BE2C (cell line): Measurements from ENCODE around the gene RBBP4.

Experiments
- DNase-seq: peaks from one replicate; pipeline ENCODE4 v3.0.0-alpha.2; 2020
- H3K27me3 ChIP-seq: fragments of 250-450 bp; sonication (Bioruptor Pico); 2 replicates; pipeline ENCODE4 v1.5.1; 2020; ENCODE audit warnings: mild to moderate bottlenecking
- H3K36me3 ChIP-seq: fragments of 250-450 bp; sonication (Bioruptor Pico); 2 replicates; pipeline ENCODE4 v1.5.1; 2020; ENCODE audit warnings: mild to moderate bottlenecking
- H3K4me1 ChIP-seq: fragments of 250-450 bp; sonication (Bioruptor Pico); 2 replicates; pipeline ENCODE4 v1.5.1; 2020
- H3K4me3 ChIP-seq: 2 replicates; pipeline ENCODE4 v1.5.1; 2011; ENCODE audit warnings: low read depth, low read length
- H3K9me3 ChIP-seq: fragments of 250-450 bp; sonication (Bioruptor Pico); 2 replicates; pipeline ENCODE4 v1.5.1; 2020
- CTCF ChIP-seq: IDR thresholded peaks from 2 replicates; pipeline ENCODE4 v1.5.1; 2012; ENCODE audit warnings: mild to moderate bottlenecking, low read depth, low read length

The RBBP4 gene

DNA sequence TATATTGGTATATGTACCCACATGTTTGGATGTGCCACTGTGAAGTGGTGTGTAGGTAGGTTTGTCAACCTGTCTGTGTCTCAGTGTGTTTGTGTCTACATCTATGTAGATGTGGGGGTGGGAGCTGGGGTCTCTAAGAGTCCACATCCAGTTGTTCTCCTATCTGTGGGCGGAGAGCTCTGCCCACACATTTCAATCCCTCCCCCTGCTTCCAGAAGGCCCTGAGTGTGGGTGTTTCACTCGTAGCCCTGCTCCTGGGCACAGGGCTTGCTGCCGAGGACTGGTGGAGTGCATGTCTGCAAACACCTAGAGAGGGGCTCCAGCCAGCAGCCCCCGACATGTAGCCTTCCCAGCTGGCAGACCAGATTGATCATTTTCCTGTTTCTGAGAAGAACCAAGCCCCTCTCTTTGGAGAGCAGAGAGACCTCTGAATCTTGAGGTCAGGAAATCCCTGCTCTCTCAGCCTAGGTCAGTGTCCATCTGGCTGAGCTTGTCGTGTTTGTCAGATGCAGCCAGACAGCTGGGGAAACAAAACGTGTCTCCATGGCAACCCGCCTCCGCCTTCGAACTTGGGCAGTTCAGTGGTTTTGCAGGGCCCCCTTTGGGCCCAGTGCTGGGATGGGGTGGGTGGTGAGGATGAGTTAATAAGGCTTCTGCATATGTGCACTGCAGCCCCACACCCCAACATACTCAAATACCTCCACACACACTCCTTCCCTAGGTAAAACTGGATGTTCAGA is 82.7 kb downstream of the RBBP4 start:
- no peak overlapping the region for H3K4me3 ChIP-seq
- DNase-seq = no peak

More for the DNA sequence above, 82.7 kb downstream of the RBBP4 start:
- H3K9me3 ChIP-seq = no peaks in the 10 kb centered on the region
- no peaks in the 10 kb centered on the region for H3K36me3 ChIP-seq
- TF ChIP-seq CTCF = no peak
- H3K4me1 ChIP-seq = no peaks in the 10 kb centered on the region
- no peaks in the 10 kb centered on the region for H3K27me3 ChIP-seq
